8988T (cell line): Measurements from ENCODE around the gene AGMO.
"Not testable (repeated sequence)": the region's sequence is repeated elsewhere in the genome, so short reads cannot be mapped to it uniquely, and the experiment has no call there.

Source experiments
- DNase-seq: peaks from one replicate; pipeline ENCODE4 v3.0.0; 2011

The AGMO gene

GRCh38 chr7:15306296-15306695, 255.5 kb downstream of the AGMO start:
- DNase-seq = no peak

DNA sequence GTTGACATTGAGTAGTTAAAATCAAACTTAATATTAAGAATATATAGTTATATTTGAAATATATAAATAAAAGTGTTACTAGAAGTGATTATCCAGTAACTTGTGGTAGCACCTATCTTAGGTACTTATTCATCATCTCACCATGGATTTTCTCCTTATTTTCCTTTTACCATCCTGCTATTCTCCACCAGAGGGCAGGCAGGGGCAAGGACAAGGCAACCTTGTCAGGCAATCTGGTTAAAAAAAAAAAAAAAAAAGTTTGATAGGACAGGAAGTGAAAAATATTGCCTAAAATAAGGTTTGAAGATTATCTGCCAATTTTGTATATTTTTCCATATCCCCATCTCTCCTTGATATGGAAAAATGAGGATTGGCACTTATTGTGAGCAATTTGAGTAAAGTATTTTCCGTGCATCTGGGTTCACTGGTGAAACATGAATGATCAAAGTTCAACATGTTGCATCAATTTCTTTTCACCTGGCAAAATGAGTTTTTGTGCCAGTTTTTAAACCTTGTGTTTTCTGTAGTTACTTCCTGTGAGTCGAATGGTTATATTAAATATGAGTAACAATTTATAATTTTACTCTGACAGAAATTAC, 256.7 kb downstream of the AGMO start:
- no peak for DNase-seq

DNA sequence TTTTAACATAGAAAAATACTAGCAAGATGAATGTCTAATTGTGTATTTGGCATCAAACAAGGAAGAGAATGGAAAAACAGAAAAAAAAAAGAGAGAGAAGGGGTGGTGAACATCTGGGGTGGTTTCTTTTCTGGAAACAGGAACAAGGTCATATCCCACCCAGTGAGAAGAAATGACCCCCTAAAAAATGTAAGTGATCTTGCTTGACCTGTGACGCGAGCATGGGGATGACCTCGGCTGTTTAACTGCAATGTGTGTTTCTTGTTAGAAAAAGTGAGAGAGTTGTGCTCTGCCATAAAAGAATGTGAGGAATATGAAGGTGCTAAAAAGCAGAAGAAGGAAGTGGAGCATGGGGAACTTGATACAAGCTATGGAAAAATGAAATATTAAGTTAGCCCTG, 258.5 kb downstream of the AGMO start:
- DNase-seq = no peak

DNA sequence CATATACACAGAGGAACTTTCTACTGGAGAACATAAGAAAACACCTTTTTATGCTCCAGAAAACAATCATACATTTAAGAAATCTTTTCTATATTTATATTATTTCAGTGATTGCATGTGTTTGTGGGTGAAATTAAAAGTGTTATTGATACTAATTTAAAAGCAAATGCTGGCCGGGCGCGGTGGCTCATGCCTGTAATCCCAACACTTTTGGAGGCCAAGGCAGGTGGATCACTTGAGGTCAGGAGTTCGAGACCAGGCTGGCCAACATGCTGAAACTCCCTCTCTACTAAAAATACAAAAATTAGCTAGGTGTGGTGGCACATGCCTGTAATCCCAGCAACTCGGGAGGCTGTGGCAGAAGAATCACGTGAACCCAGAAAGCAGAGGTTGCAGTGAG, 260.8 kb downstream of the AGMO start:
- DNase-seq = not testable (repeated sequence)

DNA sequence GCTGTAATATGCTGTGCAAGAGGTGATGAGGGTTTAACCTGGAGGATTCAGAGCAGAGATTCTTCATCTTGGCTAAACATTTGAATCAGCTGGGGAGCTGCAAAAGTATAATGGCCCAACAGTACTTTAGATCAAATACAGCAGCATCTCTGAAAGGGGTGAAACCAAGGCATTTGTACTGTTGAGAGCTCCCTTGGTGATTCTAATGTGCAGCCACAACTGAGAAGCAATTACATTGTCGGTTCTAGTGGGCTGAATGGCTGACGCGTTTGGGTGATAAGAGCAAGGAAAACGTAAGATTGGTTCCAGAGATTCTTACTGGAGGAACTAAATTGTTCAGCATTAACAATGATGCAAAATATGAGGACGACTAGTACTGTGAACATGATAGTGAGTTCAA, 269.7 kb downstream of the AGMO start:
- DNase-seq = no peak

DNA sequence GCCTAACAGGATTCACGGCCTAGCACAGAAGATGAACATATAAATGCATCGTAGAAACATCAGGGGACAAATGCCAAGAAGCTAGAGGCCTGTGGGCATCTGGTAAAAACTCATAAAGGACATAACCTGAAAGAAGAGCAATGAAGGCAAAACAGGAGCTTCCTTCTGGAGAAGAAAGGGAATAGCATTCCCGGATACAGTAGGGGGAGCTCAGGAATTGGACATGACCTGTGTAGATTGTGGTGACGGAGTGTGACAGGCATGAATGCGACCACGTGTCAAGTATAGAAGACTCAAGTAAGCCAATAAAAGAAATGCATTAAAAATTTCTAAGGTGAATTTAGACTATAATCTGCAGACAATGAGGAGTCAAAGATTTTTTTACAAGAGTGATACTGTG, 270.1 kb downstream of the AGMO start:
- DNase-seq = no peak

GRCh38 chr7:15288741-15289140, 273.1 kb downstream of the AGMO start:
- DNase-seq = no peak

DNA sequence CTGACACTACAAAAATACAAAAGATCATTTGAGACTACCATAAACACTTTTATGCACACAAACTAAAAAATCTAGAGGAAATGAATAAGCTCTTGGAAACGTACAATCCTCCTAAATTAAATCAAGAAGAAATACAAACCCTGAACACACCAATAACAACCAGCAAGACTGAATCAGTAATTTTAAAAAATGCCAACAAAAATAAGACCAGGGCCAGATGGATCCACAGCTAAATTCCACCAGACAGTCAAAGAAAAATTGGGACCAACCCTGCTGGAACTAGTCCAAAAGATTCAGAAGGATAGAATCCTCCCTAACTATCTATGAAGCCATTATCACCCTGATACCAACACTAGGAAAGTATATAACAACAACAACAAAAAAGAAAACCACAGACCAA, 277.4 kb downstream of the AGMO start:
- DNase-seq = no peak

DNA sequence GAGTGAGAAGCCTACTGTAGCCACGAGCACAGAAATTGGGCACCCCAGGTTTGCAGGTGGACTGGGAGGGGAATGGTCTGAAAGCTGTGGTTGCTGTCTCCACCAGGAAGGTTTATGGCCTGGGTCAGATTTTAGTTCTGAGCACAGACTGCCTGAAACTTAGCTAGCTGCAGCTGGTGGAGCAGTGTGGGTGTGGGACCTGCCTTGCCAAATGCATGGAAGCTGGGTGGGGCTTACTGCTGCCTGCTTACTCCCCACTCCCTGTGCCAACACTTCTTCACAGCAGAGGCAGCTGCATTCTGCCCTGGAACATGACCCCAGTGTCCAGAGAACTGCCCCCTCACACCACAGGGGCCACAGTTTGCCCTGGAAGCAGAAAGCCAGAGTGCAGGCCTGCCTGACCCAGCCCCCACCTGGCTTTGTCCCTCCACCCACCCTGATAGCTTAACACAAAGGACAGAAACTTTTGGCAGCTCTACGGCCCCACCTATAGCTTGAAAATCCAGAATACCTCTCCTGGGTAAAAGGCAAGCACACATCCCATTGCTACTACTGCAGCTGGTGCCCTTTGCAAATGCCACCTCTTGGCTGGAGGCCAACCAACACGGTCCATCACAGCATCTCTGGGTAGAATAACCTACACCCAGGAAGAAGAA, 281.6 kb downstream of the AGMO start:
- no peak for DNase-seq

GRCh38 chr7:15279640-15280039, 282.2 kb downstream of the AGMO start:
- DNase-seq = no peak

DNA sequence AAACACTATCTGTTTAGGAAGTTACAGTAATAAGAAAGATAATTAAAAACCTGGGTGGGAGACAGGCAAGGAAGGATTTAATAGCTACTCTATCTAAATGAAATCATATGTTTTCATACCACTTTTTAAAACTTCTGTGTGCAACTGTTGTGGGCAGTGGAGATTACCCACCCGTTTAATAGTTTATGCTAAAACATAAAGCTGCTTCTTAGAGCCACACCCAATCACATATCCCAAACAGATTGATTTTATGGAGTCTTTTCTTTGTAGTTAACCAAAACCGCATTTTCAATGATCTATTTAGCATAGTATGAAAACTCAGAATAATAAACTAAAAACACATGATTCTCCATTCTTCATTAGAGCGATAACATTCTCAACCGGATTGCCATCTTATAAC, 304.1 kb downstream of the AGMO start:
- DNase-seq = no peak

- no peak for DNase-seq
Measured at GRCh38 chr7:15252181-15252580, 309.6 kb downstream of the AGMO start.

- DNase-seq = no peak
Measured at GRCh38 chr7:15248514-15248913, 313.3 kb downstream of the AGMO start.

GRCh38 chr7:15245831-15246230, 316.0 kb downstream of the AGMO start:
- no peak for DNase-seq

GRCh38 chr7:15239801-15240200, 322.0 kb downstream of the AGMO start:
- no peak for DNase-seq

GRCh38 chr7:15236952-15237351, 324.9 kb downstream of the AGMO start:
- no peak for DNase-seq

DNA sequence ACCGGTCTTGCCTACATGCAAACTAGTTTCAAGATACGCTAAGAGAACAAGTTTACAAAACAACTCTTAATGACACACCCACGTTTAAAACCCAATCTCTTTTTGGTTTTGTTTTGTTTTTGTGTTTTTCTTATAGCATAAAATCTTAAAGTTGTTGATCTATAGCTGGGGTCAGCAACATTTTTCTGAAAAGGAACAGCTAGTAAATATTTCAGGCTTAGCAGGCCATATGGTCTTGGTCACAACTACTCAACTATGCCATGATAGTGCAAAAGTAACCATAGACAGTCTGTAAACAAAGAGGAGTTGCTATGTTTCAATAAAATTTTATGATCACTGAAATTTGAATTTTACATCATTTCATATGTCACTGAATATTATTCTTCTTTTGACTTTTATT, 327.4 kb downstream of the AGMO start:
- DNase-seq = no peak

- no peak for DNase-seq
Measured at GRCh38 chr7:15228831-15229230, 333.0 kb downstream of the AGMO start.

DNA sequence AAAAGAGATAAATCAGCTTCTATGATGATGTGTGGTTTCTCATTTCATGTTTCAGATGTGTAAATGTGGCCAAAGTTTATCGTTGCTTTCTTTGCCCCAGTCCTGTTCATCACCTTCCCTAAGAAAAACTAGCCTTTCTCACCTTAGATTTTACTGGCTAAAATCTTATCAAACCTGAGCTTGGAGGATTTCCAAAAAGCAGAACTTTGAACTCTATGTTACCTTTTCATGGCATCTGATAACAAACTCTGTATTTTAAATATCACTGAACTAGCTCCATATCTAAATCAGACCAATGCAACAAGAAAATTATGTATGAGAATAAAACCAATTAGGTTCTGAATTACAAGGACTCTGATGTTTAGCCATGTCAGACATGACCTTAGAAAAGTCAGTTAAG, 335.8 kb downstream of the AGMO start:
- no peak for DNase-seq

- no peak for DNase-seq
Measured at GRCh38 chr7:15219758-15220157, 342.1 kb downstream of the AGMO start.

DNA sequence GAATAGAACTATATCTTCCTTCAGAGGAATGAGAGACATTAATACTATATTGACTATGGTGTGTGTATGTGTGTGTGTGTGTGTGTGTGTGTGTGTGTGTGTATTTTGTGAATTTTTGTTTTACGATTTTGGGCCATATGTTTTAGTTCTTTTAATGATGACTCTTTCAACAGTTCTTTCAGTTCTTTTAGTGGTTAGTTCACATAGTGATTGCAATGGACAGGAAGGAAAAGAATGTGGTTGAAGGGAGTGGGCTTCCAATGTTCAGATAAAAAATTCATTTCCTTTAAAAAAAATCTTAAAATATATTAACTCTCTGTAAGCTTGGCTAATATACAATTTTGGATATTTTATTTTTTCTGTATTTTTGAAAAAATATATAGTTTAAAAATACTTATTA, 343.6 kb downstream of the AGMO start:
- no peak for DNase-seq

GRCh38 chr7:15215616-15216015, 346.2 kb downstream of the AGMO start:
- no peak for DNase-seq

- no peak for DNase-seq
Measured at GRCh38 chr7:15214976-15215375, 346.8 kb downstream of the AGMO start.

DNA sequence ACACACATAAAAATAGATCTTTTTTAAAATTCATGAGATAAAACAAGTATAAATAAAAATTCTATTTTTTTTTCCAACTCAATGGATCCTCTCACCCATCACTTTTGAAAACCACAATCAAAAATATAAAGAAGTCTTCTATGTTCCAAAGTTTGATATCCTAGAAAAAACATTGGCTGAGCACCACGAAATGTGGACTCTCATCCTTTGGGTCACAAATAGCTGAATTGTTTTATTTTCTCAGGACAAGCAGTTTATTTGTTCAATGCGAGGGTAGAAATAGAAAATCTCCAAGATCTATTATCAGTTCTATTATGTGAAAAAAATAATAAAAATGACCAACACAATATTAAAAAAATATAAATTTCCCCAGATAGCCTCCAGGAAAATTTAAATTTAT, 348.7 kb downstream of the AGMO start:
- no peak for DNase-seq

DNA sequence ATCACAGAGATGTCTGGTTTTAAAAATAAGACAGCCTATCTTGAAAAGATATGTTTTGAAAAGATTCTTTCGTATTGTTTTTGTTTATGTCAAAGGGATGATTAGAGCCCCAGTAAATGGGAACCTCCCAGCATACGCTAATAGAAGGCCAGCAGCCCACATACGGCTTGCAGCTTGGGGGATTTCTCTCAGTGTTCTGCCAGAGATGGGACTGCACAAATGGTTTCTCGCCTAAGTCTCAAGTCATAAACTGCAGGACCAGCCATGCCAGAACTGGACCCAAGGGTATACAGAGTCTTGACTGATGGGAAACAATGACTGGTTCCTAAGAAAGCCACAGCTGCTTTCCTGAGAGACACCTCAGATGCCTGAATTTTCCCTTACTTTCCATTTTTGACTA, 352.4 kb downstream of the AGMO start:
- no peak for DNase-seq
